GM23248 (cell line): Measurements from ENCODE around the gene CARMIL1. TPM values are rescaled to one million over a fixed set of nuclear protein-coding genes. Genes with fewer than 3 reads are reported as not detected.
"Not testable (repeated sequence)": the region's sequence is repeated elsewhere in the genome, so short reads cannot be mapped to it uniquely, and the experiment has no call there.

Source experiments
- DNase-seq: peaks from one replicate; pipeline ENCODE4 v3.0.0-alpha.2; 2015
- H2AFZ ChIP-seq: fragments of 200-600 bp; sonication (generic); 2 replicates; pipeline ENCODE4 v1.6.1; 2016; ENCODE audit warnings: antibody characterized with exemption
- H3F3A ChIP-seq: fragments of 200-600 bp; sonication (generic); 2 replicates; pipeline ENCODE4 v1.6.1; 2016; ENCODE audit warnings: mild to moderate bottlenecking, antibody characterized with exemption, mixed run types; ENCODE audit not compliant: insufficient read depth
- H3K27ac ChIP-seq: fragments of 200-600 bp; sonication (generic); 2 replicates; pipeline ENCODE4 v1.5.1; 2016; ENCODE audit warnings: mild to moderate bottlenecking
- H3K27me3 ChIP-seq: fragments of 200-600 bp; sonication (generic); replicated peaks from 2 replicates; pipeline ENCODE4 v1.6.1; 2016; ENCODE audit warnings: mild to moderate bottlenecking; ENCODE audit not compliant: insufficient read depth
- H3K36me3 ChIP-seq: fragments of 200-600 bp; sonication (generic); 2 replicates; pipeline ENCODE4 v1.6.1; 2016; ENCODE audit warnings: low read depth, mild to moderate bottlenecking
- H3K4me1 ChIP-seq: fragments of 200-600 bp; sonication (generic); 2 replicates; pipeline ENCODE4 v1.6.1; 2016; ENCODE audit warnings: mild to moderate bottlenecking; ENCODE audit not compliant: insufficient read depth
- H3K4me2 ChIP-seq: fragments of 200-600 bp; sonication (generic); one replicate; pipeline ENCODE4 v1.6.1; 2016; ENCODE audit warnings: mild to moderate bottlenecking; ENCODE audit not compliant: unreplicated experiment
- H3K4me3 ChIP-seq: fragments of 200-600 bp; sonication (generic); 2 replicates; pipeline ENCODE4 v1.5.1; 2016; ENCODE audit warnings: mild to moderate bottlenecking
- H3K79me2 ChIP-seq: fragments of 200-600 bp; sonication (generic); 2 replicates; pipeline ENCODE4 v1.6.1; 2016; ENCODE audit warnings: mild to moderate bottlenecking; ENCODE audit not compliant: insufficient read depth
- H3K9ac ChIP-seq: fragments of 200-600 bp; sonication (generic); 2 replicates; pipeline ENCODE4 v1.6.1; 2016; ENCODE audit warnings: mild to moderate bottlenecking
- H3K9me2 ChIP-seq: fragments of 200-600 bp; sonication (generic); 2 replicates; pipeline ENCODE4 v1.6.1; 2016; ENCODE audit warnings: mixed run types, mild to moderate bottlenecking, moderate library complexity; ENCODE audit not compliant: insufficient read depth
- H3K9me3 ChIP-seq: fragments of 200-600 bp; sonication (generic); one replicate; pipeline ENCODE4 v1.6.1; 2017; ENCODE audit warnings: low read depth
- H4K20me1 ChIP-seq: fragments of 200-600 bp; sonication (generic); 2 replicates; pipeline ENCODE4 v1.6.0; 2016; ENCODE audit not compliant: insufficient read depth
- EZH2 ChIP-seq: fragments of 200-600 bp; sonication (generic); IDR thresholded peaks from 2 replicates; pipeline ENCODE4 v1.6.1; 2018; ENCODE audit warnings: antibody characterized with exemption, mild to moderate bottlenecking; ENCODE audit not compliant: insufficient read depth, poor library complexity, severe bottlenecking
- EZH2phosphoT487 ChIP-seq: fragments of 200-600 bp; sonication (generic); IDR thresholded peaks from 2 replicates; pipeline ENCODE4 v1.6.1; 2018; ENCODE audit warnings: antibody characterized with exemption, moderate library complexity, mild to moderate bottlenecking, low read depth; ENCODE audit not compliant: insufficient read depth
- WGBS, 2 experiments: methylation state at CpG; one replicate each; pipeline ENCODE4 v1.1.6; 2015 to 2017; ENCODE audit warnings: low lambda C conversion rate in 2 of 2, low coverage in 1 of 2; ENCODE audit errors: missing lambda C conversion rate in 2 of 2; 5-methylcytosine and 5-hydroxymethylcytosine counted together
- in situ Hi-C: fragments of 300-500 bp; cut with MboI; formaldehyde crosslinking; loops from 2 replicates; pipeline ENCODE4 v1.15.0; 2020
- polyA plus RNA-seq: library from polyadenylated mRNA; unstranded; fragments of >200 nt; fragmentation: Nextera tagmentation; extraction: Ambion mirVana; gene quantifications from 2 replicates; pipeline ENCODE4 v1.2.1, GENCODE V29; 2016
- total RNA-seq: library from RNA; depleted of rRNA; stranded (reverse); fragments of >200 nt; shearing (Covaris generic); gene quantifications from 2 replicates; pipeline ENCODE4 v1.2.3, GENCODE V29; 2014

CARMIL1 gene
- total and polyA plus RNA-seq, 2 experiments from 2014 or later = 10.9 to 11.0 TPM

DNA sequence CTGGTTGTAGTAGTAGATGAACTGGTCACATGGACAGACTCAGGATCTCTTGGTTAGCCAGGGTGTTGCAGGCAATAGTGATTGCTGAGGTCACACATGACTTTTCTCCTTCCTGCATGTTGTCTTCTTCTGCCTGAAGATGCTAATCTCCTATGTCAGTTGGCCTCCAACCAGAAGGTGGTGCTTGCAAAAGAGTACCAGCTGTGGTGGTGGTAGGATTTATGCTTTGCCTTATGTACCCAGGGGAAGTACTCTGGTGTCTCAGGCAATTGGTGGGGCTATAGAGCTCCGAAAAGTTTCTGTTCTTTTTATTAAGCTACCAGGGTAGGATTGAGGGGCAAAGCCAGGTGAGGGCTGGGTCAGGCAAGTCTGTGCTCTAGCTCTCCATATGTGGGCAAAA lies 98.5 kb downstream of the CARMIL1 start:
- in situ Hi-C loops = no loop called here
- Histone ChIP-seq H3K9me3 (no peaks in the 10 kb centered on the region), H3K27me3 (no peaks in the 10 kb centered on the region), H3K36me3 (no peaks in the 10 kb centered on the region), H3K79me2 (no peaks in the 10 kb centered on the region), H3K4me3 (no peak overlapping the region), H3K4me2 (no peak overlapping the region), H3K9me2 (no peaks in the 10 kb centered on the region), H2AFZ (no peak overlapping the region), H3F3A (no peaks in the 10 kb centered on the region), H3K9ac (no peak overlapping the region), H3K4me1 (no peaks in the 10 kb centered on the region), H3K27ac (no peak overlapping the region), H4K20me1 (no peaks in the 10 kb centered on the region; the same call in 1 of the 2 replicates)
- no peak for DNase-seq
- WGBS, 2 experiments = 42 to 53% methylated on average over 1 of the region's 1 CpG
- TF ChIP-seq EZH2phosphoT487 = no peak
- TF ChIP-seq EZH2 = no peak

DNA sequence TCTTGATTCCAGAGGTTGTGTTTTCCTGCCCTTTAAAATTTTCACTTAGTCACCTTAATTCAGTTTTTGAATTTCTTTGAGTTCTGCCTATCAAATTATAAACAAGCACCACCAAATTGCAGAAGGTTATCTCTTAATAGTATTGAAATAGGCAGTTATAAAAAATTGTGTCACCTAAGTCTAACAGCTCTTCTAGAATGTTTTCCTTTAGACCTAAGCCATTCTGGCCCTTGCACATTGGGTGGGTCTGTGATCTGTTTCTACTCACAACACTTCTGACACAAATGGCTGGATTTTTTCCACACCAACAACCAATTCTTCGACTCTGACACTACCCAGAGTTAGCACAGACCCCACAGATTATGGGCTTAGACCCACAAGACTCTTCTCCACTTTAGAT lies 101.9 kb downstream of the CARMIL1 start:
- in situ Hi-C loops = no loop called here
- no peaks in the 10 kb centered on the region for H3K79me2 ChIP-seq

DNA sequence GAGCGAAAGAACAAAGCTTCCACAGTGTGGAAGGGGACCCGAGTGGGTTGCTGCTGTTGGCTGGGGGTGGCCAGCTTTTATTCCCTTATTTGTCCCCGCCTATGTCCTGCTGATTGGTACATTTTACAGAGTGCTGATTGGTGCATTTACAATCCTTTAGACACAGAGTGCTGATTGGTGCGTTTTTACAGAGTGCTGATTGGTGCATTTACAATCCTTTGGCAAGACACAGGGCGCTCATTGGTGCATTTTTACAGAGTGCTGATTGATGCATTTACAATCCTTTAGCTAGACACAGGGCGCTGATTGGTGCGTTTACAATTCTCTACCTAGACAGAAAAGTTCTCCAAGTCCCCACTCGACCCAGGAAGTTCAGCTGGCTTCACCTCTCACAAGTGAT lies 103.3 kb downstream of the CARMIL1 start:
- H3K9me2 ChIP-seq, H3K9me3 ChIP-seq, H3K27me3 ChIP-seq, H4K20me1 ChIP-seq, H3F3A ChIP-seq, H3K79me2 ChIP-seq, H3K36me3 ChIP-seq, H2AFZ ChIP-seq, H3K4me2 ChIP-seq, H3K27ac ChIP-seq, H3K4me1 ChIP-seq, H3K9ac ChIP-seq, DNase-seq, H3K4me3 ChIP-seq, in situ Hi-C loops: not testable (repeated sequence)
- 74 to 77% methylated on average over 8 of the region's 8 CpGs for WGBS, 2 experiments

More for the DNA sequence above, 101.9 kb downstream of the CARMIL1 start:
- no peaks in the 10 kb centered on the region for H3K9me3 ChIP-seq
- H3K27me3 ChIP-seq = no peaks in the 10 kb centered on the region
- H3F3A ChIP-seq = no peaks in the 10 kb centered on the region
- TF ChIP-seq EZH2 = no peak
- no peak for TF ChIP-seq EZH2phosphoT487
- no peak overlapping the region for H3K27ac ChIP-seq
- no peak overlapping the region for H3K4me2 ChIP-seq
- no peaks in the 10 kb centered on the region for H3K36me3 ChIP-seq
- no peak for DNase-seq
- H3K9me2 ChIP-seq = no peaks in the 10 kb centered on the region
- H3K9ac ChIP-seq = no peak overlapping the region
- WGBS, 2 experiments = 6 to 9% methylated on average over 1 of the region's 1 CpG
- no peak overlapping the region for H2AFZ ChIP-seq
- no peak overlapping the region for H3K4me3 ChIP-seq
- H3K4me1 ChIP-seq = no peaks in the 10 kb centered on the region
- H4K20me1 ChIP-seq = no peaks in the 10 kb centered on the region; the same call in 1 of the 2 replicates

- peaks cover 4% of the 10 kb centered on the region for H3K4me1 ChIP-seq
- H3K4me2 ChIP-seq = no peak overlapping the region
- no peaks in the 10 kb centered on the region for H3K9me2 ChIP-seq
- H3K9ac ChIP-seq = no peak overlapping the region
- no peak overlapping the region for H3K27ac ChIP-seq
- peaks cover 3% of the 10 kb centered on the region; the same call in 1 of the 2 replicates for H3F3A ChIP-seq
- no peaks in the 10 kb centered on the region for H3K9me3 ChIP-seq
- TF ChIP-seq EZH2phosphoT487 (no peak), EZH2 (no peak)
- WGBS, 2 experiments = 81% methylated on average over 7 of the region's 7 CpGs
- no peaks in the 10 kb centered on the region for H3K27me3 ChIP-seq
- in situ Hi-C loops = no loop called here
- H3K4me3 ChIP-seq = no peak overlapping the region
- DNase-seq = no peak
- H3K36me3 ChIP-seq = no peaks in the 10 kb centered on the region
- no peak overlapping the region for H2AFZ ChIP-seq
- H4K20me1 ChIP-seq = no peaks in the 10 kb centered on the region; the same call in 1 of the 2 replicates
- H3K79me2 ChIP-seq = no peaks in the 10 kb centered on the region
These were observed 105.1 kb downstream of the CARMIL1 start for GRCh38 chr6:25384234-25384633.

DNA sequence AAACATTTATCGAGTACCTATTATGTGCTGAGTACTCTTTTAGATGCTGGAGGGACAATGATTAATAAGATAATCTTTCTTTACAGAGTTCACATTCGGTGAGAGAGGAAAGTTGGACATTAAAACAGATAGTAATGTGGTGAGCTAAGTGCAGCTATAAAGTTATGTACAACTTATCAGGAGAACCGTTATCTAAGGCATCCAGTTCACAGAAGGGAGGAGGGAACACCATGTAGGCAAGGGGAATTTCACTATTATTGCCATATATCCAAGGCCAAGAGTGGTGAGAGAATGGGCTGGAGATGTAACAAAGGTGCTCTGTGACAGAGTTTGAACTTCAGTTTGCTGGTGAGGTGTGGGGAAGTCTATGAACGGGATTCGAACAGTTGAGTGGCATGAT lies 105.8 kb downstream of the CARMIL1 start:
- no peaks in the 10 kb centered on the region for H3K9me3 ChIP-seq
- WGBS, 2 experiments = 74 to 78% methylated on average over 5 of the region's 5 CpGs
- no peak overlapping the region for H3K27ac ChIP-seq
- H4K20me1 ChIP-seq = no peaks in the 10 kb centered on the region; the same call in 1 of the 2 replicates
- peaks cover 11% of the 10 kb centered on the region for H3K4me1 ChIP-seq
- no peak overlapping the region for H3K4me3 ChIP-seq
- in situ Hi-C loops = no loop called here
- H3K36me3 ChIP-seq = no peaks in the 10 kb centered on the region
- TF ChIP-seq EZH2phosphoT487 = no peak
- no peak for TF ChIP-seq EZH2
- no peaks in the 10 kb centered on the region for H3K27me3 ChIP-seq
- no peaks in the 10 kb centered on the region for H3K9me2 ChIP-seq
- H3K4me2 ChIP-seq = no peak overlapping the region
- no peak overlapping the region for H3K9ac ChIP-seq
- no peak overlapping the region for H2AFZ ChIP-seq
- no peak for DNase-seq
- peaks cover 11% of the 10 kb centered on the region; the same call in 1 of the 2 replicates for H3F3A ChIP-seq
- H3K79me2 ChIP-seq = no peaks in the 10 kb centered on the region
